Choroid plexus epithelial cell (primary cell): ENCODE data around the gene ZNF445.
A peak's percentile ranks its signal among the peaks of the same experiment; 100 is the strongest.
"Not testable (repeated sequence)": the region's sequence is repeated elsewhere in the genome, so short reads cannot be mapped to it uniquely, and the experiment has no call there.

Source experiments
- DNase-seq: peaks from one replicate; pipeline ENCODE4 v3.0.0-alpha.2; 2010; ENCODE audit warnings: low read depth
- H3K4me3 ChIP-seq: 2 replicates; pipeline ENCODE4 v1.5.1; 2011; ENCODE audit warnings: low read depth, mild to moderate bottlenecking, control low read depth, low read length, moderate library complexity
- CTCF ChIP-seq: conservative IDR thresholded peaks from 2 replicates; pipeline ENCODE4 v1.5.1; 2011; ENCODE audit warnings: low read depth, mild to moderate bottlenecking, control low read depth, inconsistent platforms, low read length, moderate library complexity

Gene ZNF445

GRCh38 chr3:44476963-44477311 is 533 bp downstream of the ZNF445 start:
- DNase-seq, result no peak
- TF ChIP-seq CTCF, result no peak
- H3K4me3 ChIP-seq, result peak overlapping the region; percentile 64

- peak overlapping the region; percentile 64 for H3K4me3 ChIP-seq
- peak; percentile 68 for DNase-seq
- TF ChIP-seq CTCF, result peak; percentile 25
These were observed 1.3 kb downstream of the ZNF445 start for GRCh38 chr3:44476181-44476611.

DNA sequence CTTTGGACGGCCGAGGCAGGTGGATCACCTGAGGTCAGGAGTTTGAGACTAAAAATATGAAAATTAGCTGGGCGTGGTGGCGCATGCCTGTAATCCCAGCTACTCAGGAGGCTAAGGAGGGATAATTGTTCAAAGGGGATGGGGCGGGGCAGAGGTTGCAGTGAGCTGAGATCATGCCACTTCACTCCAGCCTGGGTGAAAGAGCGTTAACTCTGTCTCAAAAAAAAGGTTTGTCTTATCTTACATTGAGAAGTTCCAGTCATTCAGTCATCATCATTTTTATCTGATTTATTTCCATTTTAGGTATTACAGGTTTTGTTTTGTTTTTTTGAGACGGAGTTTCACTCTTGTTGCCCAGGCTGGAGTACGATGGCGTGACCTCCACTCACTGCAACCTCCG is 2.6 kb downstream of the ZNF445 start:
- DNase-seq, H3K4me3 ChIP-seq: not testable (repeated sequence)

DNA sequence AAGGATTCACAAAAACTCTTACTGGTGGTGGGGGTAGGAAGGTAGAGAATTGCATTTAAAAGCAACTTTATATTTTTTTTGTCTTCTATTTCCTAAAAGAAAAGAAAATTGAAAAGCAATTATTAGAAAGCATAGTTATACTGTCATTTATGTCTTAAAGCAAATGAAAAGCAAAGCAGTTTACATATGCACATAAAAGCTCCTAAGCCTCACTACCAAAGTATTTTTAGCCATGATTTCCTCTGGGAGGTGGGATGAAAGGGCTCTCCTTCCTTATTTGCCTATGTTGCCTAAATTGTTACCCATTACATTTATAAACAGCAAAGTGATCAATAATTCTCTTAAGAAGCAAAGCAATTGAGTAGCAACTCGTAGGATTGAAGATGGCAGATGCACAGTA is 7.0 kb downstream of the ZNF445 start:
- no peak for DNase-seq
- TF ChIP-seq CTCF, result no peak
- no peak overlapping the region for H3K4me3 ChIP-seq

DNA sequence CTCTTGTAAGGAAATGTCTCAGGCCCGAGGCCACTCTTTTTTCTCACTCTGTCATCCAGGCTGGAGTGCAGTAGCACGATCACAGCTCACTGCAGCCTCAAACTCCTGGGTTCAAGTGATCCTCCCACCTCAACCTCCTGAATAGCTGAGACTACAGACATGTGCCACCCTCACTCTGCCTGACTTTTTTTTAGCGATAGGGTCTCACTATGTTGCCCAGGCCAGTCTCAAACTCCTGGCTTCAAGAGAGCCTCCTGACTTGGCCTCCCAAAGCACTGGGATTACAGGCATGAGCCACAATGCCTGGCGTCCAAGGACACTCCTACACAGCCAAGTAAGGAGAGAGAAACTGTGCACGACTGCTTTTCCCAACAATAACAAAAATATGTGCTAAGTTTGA is 7.6 kb downstream of the ZNF445 start:
- TF ChIP-seq CTCF, result no peak
- DNase-seq, result no peak
- H3K4me3 ChIP-seq, result no peak overlapping the region

- TF ChIP-seq CTCF, result no peak
- DNase-seq, result peak; percentile 54
- no peak overlapping the region for H3K4me3 ChIP-seq
These were observed 8.6 kb downstream of the ZNF445 start for GRCh38 chr3:44468572-44469520.

- H3K4me3 ChIP-seq, DNase-seq: not testable (repeated sequence)
These were observed 9.4 kb downstream of the ZNF445 start for GRCh38 chr3:44468099-44468537.

- no peak for DNase-seq
- H3K4me3 ChIP-seq, result no peak overlapping the region
- no peak for TF ChIP-seq CTCF
These were observed 10.2 kb downstream of the ZNF445 start for GRCh38 chr3:44467241-44467640.

GRCh38 chr3:44464920-44465319 is 12.6 kb downstream of the ZNF445 start:
- not testable (repeated sequence) for H3K4me3 ChIP-seq, DNase-seq
